Stimulated activated CD8-positive, alpha-beta memory T cell treated with anti-CD3 and anti-CD28 coated beads, Interleukin-7, amount 100 ng/mL, for 48 hours (primary cell): ENCODE measurements around the gene LIX1.
"Not testable (repeated sequence)": the region's sequence is repeated elsewhere in the genome, so short reads cannot be mapped to it uniquely, and the experiment has no call there.

Experiments
- DNase-seq, 2 donors: peaks; one replicate each; pipeline ENCODE4 v3.0.0-alpha.2; 2020; ENCODE audit warnings: low read depth in 1 of 2; ENCODE audit errors: extremely low read depth in 1 of 2

LIX1 gene

GRCh38 chr5:97105501-97106215, 36.8 kb downstream of the LIX1 start:
- DNase-seq = no peak

- no peak for DNase-seq
These were observed 40.4 kb downstream of the LIX1 start for GRCh38 chr5:97102010-97102470.

- DNase-seq = no peak
These were observed 41.1 kb downstream of the LIX1 start for GRCh38 chr5:97101189-97101910.

GRCh38 chr5:97100476-97100875, 41.9 kb downstream of the LIX1 start:
- no peak for DNase-seq

- no peak for DNase-seq
These were observed 43.5 kb downstream of the LIX1 start for GRCh38 chr5:97098922-97099321.

- no peak for DNase-seq
These were observed 44.8 kb downstream of the LIX1 start for GRCh38 chr5:97097326-97098230.

- DNase-seq = no peak
These were observed 45.6 kb downstream of the LIX1 start for GRCh38 chr5:97096846-97097245.

- no peak for DNase-seq
These were observed 46.2 kb downstream of the LIX1 start for GRCh38 chr5:97096191-97096590.

- DNase-seq = no peak
These were observed 47.1 kb downstream of the LIX1 start for GRCh38 chr5:97095318-97095732.

- DNase-seq = peak; percentile 7 to 22
These were observed 47.7 kb downstream of the LIX1 start for GRCh38 chr5:97094579-97095317.

GRCh38 chr5:97093193-97093592, 49.2 kb downstream of the LIX1 start:
- DNase-seq = no peak

- DNase-seq = no peak
These were observed 51.5 kb downstream of the LIX1 start for GRCh38 chr5:97090944-97091343.

GRCh38 chr5:97089149-97089801, 53.1 kb downstream of the LIX1 start:
- DNase-seq = no peak

GRCh38 chr5:97088774-97089148, 53.6 kb downstream of the LIX1 start:
- no peak for DNase-seq

GRCh38 chr5:97087138-97087537, 55.3 kb downstream of the LIX1 start:
- DNase-seq = no peak

- DNase-seq = no peak
These were observed 56.8 kb downstream of the LIX1 start for GRCh38 chr5:97085459-97086181.

- not testable (repeated sequence) for DNase-seq
These were observed 57.5 kb downstream of the LIX1 start for GRCh38 chr5:97084782-97085458.

GRCh38 chr5:97078958-97079743, 63.3 kb downstream of the LIX1 start:
- no peak for DNase-seq
